ENCODE measurements around the gene TPK1.

TPK1 gene

GRCh38 chr7:144534655-144535395 is 301.0 kb downstream of the TPK1 start:
- TF ChIP-seq, protein P1, sequence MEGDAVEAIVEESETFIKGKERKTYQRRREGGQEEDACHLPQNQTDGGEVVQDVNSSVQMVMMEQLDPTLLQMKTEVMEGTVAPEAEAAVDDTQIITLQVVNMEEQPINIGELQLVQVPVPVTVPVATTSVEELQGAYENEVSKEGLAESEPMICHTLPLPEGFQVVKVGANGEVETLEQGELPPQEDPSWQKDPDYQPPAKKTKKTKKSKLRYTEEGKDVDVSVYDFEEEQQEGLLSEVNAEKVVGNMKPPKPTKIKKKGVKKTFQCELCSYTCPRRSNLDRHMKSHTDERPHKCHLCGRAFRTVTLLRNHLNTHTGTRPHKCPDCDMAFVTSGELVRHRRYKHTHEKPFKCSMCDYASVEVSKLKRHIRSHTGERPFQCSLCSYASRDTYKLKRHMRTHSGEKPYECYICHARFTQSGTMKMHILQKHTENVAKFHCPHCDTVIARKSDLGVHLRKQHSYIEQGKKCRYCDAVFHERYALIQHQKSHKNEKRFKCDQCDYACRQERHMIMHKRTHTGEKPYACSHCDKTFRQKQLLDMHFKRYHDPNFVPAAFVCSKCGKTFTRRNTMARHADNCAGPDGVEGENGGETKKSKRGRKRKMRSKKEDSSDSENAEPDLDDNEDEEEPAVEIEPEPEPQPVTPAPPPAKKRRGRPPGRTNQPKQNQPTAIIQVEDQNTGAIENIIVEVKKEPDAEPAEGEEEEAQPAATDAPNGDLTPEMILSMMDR (IDR thresholded peaks at IDR 0.05; ENCODE audit: control insufficient read depth, extremely low read depth, insufficient read depth): no peak
- DNase-seq (ENCODE audit: low read depth): no peak
- no peak overlapping the region for H3K4me3 ChIP-seq (ENCODE audit: low read depth, low read length)

DNA sequence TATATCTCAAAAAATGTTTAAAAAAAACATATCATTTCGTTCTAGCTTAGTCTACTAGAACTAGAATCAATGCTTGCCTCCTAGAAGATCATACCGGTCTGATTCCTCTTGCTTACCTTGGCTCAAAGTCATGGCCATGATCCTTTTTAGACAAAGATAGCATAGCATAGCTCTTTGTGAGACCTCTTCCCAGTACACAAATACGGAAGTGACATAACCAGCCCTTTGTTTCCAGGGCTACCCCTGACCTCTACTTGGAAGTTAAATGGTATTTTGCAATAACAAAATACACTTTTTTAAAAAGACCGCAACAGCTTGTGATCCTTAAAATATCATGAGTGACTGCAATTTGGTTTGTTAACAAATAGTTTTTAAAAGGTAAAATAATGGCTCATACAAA is 301.7 kb downstream of the TPK1 start:
- DNase-seq (ENCODE audit: low read depth): no peak
- no peak overlapping the region for H3K4me3 ChIP-seq (ENCODE audit: low read depth, low read length)
- TF ChIP-seq, protein P1 (IDR thresholded peaks at IDR 0.05; ENCODE audit: control insufficient read depth, extremely low read depth, insufficient read depth): no peak

DNA sequence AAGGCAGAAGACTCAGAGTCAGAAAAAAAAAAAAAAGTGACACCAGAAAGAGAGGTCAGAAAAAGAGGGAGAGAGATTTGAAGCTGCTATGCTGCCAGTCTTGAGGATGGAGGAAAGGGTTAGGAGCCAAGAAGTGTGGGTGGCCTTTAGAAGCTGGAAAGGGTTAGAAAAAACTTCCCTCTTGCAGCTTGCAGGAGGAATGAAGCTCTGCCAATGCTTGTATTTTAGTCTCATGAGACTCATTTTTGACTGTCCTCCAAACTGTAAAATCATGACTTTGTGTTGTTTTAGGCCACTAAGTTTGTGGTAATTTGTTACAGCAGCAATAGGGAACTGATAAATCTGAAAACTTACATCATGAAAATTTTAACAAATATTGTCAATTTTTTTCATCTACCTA is 304.7 kb downstream of the TPK1 start:
- TF ChIP-seq, protein P1 (IDR thresholded peaks at IDR 0.05; ENCODE audit: control insufficient read depth, extremely low read depth, insufficient read depth): no peak
- H3K4me3 ChIP-seq (ENCODE audit: low read depth, low read length): no peak overlapping the region
- no peak for DNase-seq (ENCODE audit: low read depth)

DNA sequence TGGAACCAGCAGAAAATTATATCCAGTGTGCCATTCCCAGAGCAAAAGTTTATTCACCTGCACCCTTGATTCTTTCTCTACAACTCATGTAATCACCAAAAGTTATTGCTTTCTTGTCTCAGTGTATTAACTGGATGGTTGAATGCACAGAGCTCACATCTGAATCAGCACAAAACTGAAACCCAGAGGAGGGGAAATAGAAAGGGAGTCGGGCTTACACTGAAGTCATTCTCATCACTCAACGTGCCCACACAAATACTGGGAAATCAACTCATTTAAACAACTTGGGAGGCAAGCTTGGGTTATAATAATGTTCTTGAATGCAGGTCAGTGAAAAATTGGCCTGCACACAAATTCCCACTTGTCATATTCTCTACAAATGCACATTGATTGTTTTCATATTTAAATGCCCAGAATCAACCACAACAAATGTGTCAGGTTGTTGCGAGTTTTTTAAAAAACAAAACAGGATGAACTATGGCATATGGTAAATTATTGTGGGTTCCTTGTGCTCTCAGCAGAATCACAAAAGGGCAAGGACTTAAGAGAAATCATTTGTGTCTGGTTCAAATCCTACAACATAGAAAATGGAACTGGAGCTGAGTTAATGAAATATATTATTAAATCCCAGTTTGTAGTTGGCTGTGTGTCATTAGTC is 306.5 kb downstream of the TPK1 start:
- no peak for DNase-seq (ENCODE audit: low read depth)
- TF ChIP-seq, protein P1 (IDR thresholded peaks at IDR 0.05; ENCODE audit: control insufficient read depth, extremely low read depth, insufficient read depth): no peak
- H3K4me3 ChIP-seq (ENCODE audit: low read depth, low read length): no peak overlapping the region

- TF ChIP-seq, protein P1 (IDR thresholded peaks at IDR 0.05; ENCODE audit: control insufficient read depth, extremely low read depth, insufficient read depth): no peak
- DNase-seq (ENCODE audit: low read depth): no peak
- no peak overlapping the region for H3K4me3 ChIP-seq (ENCODE audit: low read depth, low read length)
These were observed 307.3 kb downstream of the TPK1 start for GRCh38 chr7:144528536-144529045.

- no peak for DNase-seq (ENCODE audit: low read depth)
- H3K4me3 ChIP-seq (ENCODE audit: low read depth, low read length): no peak overlapping the region
- TF ChIP-seq, protein P1 (IDR thresholded peaks at IDR 0.05; ENCODE audit: control insufficient read depth, extremely low read depth, insufficient read depth): no peak
These were observed 308.8 kb downstream of the TPK1 start for GRCh38 chr7:144527051-144527471.
